Fibroblast of skin of left biceps (primary cell): ENCODE results near the gene C1S.
A peak's percentile ranks its signal among the peaks of the same experiment; 100 is the strongest.
"Not testable (repeated sequence)": the region's sequence is repeated elsewhere in the genome, so short reads cannot be mapped to it uniquely, and the experiment has no call there.

ENCODE experiments used
- DNase-seq, 2 experiments: peaks; one replicate each; pipeline ENCODE4 v3.0.0-alpha.2; 2013; ENCODE audit warnings: low read depth in 2 of 2

The C1S gene

GRCh38 chr12:7060353-7060954 is at the start of gene C1S:
Gene C1S (plus strand): TSS chr12:7060718. CDS start chr12:7061913, 1,195 bp downstream.
- peak; percentile 96 to 97 for DNase-seq

- DNase-seq, result not testable (repeated sequence)
Observed at GRCh38 chr12:7011398-7011797, 49.1 kb upstream of the C1S start.

GRCh38 chr12:7012024-7012607 is 48.4 kb upstream of the C1S start:
- no peak for DNase-seq

GRCh38 chr12:7013101-7013500 is 47.4 kb upstream of the C1S start:
- DNase-seq, result no peak

- no peak for DNase-seq
Observed at GRCh38 chr12:7015555-7016370, 44.8 kb upstream of the C1S start.

- no peak for DNase-seq
Observed at GRCh38 chr12:7016958-7017571, 43.5 kb upstream of the C1S start.

GRCh38 chr12:7017870-7018349 is 42.6 kb upstream of the C1S start:
- peak in 1 of 2 experiments; percentile 5 for DNase-seq

- peak; percentile 65 to 85 for DNase-seq
Observed at GRCh38 chr12:7018350-7019042, 42.0 kb upstream of the C1S start, which contains the start of gene LPCAT3. Gene LPCAT3 (minus strand): TSS chr12:7018476. CDS start chr12:7018424, 52 bp downstream.

GRCh38 chr12:7019043-7019569 is 41.4 kb upstream of the C1S start:
- no peak for DNase-seq

- no peak for DNase-seq
Observed at GRCh38 chr12:7021956-7022355, 38.6 kb upstream of the C1S start.

GRCh38 chr12:7023114-7023513 is 37.4 kb upstream of the C1S start:
- no peak for DNase-seq

GRCh38 chr12:7026854-7027253 is 33.7 kb upstream of the C1S start:
- DNase-seq, result no peak

GRCh38 chr12:7031306-7031705 is 29.2 kb upstream of the C1S start:
- DNase-seq, result no peak

- DNase-seq, result no peak
Observed at GRCh38 chr12:7032990-7033389, 27.5 kb upstream of the C1S start.

GRCh38 chr12:7034464-7034863 is 26.1 kb upstream of the C1S start:
- DNase-seq, result no peak

- no peak for DNase-seq
Observed at GRCh38 chr12:7035463-7035862, 25.1 kb upstream of the C1S start.

- DNase-seq, result not testable (repeated sequence)
Observed at GRCh38 chr12:7037411-7037810, 23.1 kb upstream of the C1S start.

GRCh38 chr12:7038591-7038990 is 21.9 kb upstream of the C1S start:
- DNase-seq, result no peak

- no peak for DNase-seq
Observed at GRCh38 chr12:7039403-7039802, 21.1 kb upstream of the C1S start.

GRCh38 chr12:7042842-7043241 is 17.7 kb upstream of the C1S start:
- DNase-seq, result peak in 1 of 2 experiments; percentile 5

- no peak for DNase-seq
Observed at GRCh38 chr12:7045913-7046312, 14.6 kb upstream of the C1S start.
